Peyer's patch (tissue), 4 donors: ENCODE data around the gene SPDYE16. TPM values are rescaled to one million over a fixed set of nuclear protein-coding genes. Genes with fewer than 3 reads are reported as not detected.
"Not testable (repeated sequence)": the region's sequence is repeated elsewhere in the genome, so short reads cannot be mapped to it uniquely, and the experiment has no call there.

Experiments
- DNase-seq, 3 donors: peaks; one replicate each; pipeline ENCODE4 v3.0.0-alpha.2; 2017 to 2019
- H3K27ac ChIP-seq, 4 donors: fragments of 200-600 bp; sonication (generic); one replicate each; pipeline ENCODE4 v1.5.1; 2016 to 2019
- H3K27me3 ChIP-seq, 2 donors: fragments of 200-600 bp; sonication (generic); one replicate each; pipeline ENCODE4 v1.5.1; 2019
- H3K36me3 ChIP-seq, 3 donors: fragments of 200-600 bp; sonication (generic); one replicate each; pipeline ENCODE4 v1.5.1; 2016 to 2019
- H3K4me1 ChIP-seq, 4 donors: fragments of 200-600 bp; sonication (generic); one replicate each; pipeline ENCODE4 v1.5.1; 2016 to 2019
- H3K4me3 ChIP-seq, 4 donors: fragments of 200-600 bp; sonication (generic); 1 replicate in 3 of 4; 2 replicates in 1 of 4; pipeline ENCODE4 v1.5.1; 2016 to 2019; ENCODE audit warnings: mild to moderate bottlenecking in 1 of 4
- H3K9me3 ChIP-seq, 4 donors: fragments of 200-600 bp; sonication (generic); one replicate each; pipeline ENCODE4 v1.5.1; 2016 to 2019; ENCODE audit warnings: mild to moderate bottlenecking in 1 of 4
- CTCF ChIP-seq, 6 experiments: fragments of 450-650 bp in 4 of 6; fragments of 200-600 bp in 2 of 6; sonication (generic) in 1 of 6; IDR thresholded peaks; one replicate each; pipeline ENCODE4 v1.5.1; 2017 to 2019; ENCODE audit warnings: antibody characterized with exemption in 6 of 6, mild to moderate bottlenecking in 3 of 6, moderate library complexity in 1 of 6
- POLR2A ChIP-seq, 2 donors: fragments of 450-650 bp; IDR thresholded peaks; one replicate each; pipeline ENCODE4 v1.5.1; 2017; ENCODE audit warnings: antibody characterized with exemption in 2 of 2, mild to moderate bottlenecking in 2 of 2, moderate library complexity in 2 of 2
- total RNA-seq, 4 donors: library from RNA; depleted of rRNA; stranded (reverse); fragments of >200 nt; gene quantifications; one replicate each; pipeline ENCODE4 v1.1.0, GENCODE V29; 2016

The SPDYE16 gene
- total RNA-seq, 4 donors from 2014 or later, result 1.7 TPM; not detected in 3

DNA sequence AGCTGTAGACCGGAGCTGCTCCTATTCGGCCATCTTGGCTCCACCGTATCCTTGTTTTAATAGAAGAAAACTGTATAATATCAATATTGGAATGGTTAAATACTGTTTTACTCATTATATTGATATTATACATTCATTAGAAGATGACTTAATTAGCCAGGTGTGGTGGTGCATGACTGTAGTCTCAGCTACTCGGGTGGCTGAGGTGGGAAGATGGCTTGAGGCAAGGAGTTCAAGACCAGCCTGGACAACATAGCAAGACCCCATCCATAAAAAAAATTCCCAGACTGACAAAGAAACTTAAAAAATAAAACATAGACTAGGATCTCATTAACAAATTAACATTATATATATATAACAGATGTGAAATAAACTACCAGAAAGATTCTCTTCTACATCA lies 24.2 kb upstream of the SPDYE16 start:
- H3K36me3 ChIP-seq, H3K4me3 ChIP-seq, H3K9me3 ChIP-seq, DNase-seq, H3K27me3 ChIP-seq, H3K4me1 ChIP-seq, H3K27ac ChIP-seq: not testable (repeated sequence)

GRCh38 chr7:76565001-76565400 lies 21.9 kb upstream of the SPDYE16 start:
- not testable (repeated sequence) for H3K36me3 ChIP-seq, H3K27ac ChIP-seq, H3K27me3 ChIP-seq, H3K4me1 ChIP-seq, DNase-seq, H3K4me3 ChIP-seq, H3K9me3 ChIP-seq

DNA sequence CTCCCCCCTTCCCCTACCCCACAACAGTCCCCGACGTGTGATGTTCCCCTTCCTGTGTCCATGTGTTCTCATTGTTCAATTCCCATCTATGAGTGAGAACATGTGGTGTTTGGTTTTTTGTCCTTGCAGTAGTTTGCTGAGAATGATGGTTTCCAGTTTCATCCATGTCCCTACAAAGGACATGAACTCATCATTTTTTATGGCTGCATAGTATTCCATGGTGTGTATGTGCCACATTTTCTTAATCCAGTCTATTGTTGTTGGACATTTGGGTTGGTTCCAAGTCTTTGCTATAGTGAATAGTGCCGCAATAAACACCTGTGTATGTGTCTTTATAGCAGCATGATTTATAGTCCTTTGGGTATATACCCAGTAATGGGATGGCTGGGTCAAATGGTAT lies 18.2 kb upstream of the SPDYE16 start:
- H3K36me3 ChIP-seq, H3K4me3 ChIP-seq, H3K27me3 ChIP-seq, H3K4me1 ChIP-seq, H3K9me3 ChIP-seq, H3K27ac ChIP-seq, DNase-seq: not testable (repeated sequence)

GRCh38 chr7:76560157-76560556 lies 17.1 kb upstream of the SPDYE16 start:
- DNase-seq, H3K27ac ChIP-seq, H3K4me3 ChIP-seq, H3K4me1 ChIP-seq, H3K27me3 ChIP-seq, H3K9me3 ChIP-seq, H3K36me3 ChIP-seq: not testable (repeated sequence)

- not testable (repeated sequence) for H3K4me3 ChIP-seq, H3K36me3 ChIP-seq, DNase-seq, H3K4me1 ChIP-seq, H3K27ac ChIP-seq, H3K27me3 ChIP-seq, H3K9me3 ChIP-seq
Observed at GRCh38 chr7:76559685-76560084, 16.6 kb upstream of the SPDYE16 start.

DNA sequence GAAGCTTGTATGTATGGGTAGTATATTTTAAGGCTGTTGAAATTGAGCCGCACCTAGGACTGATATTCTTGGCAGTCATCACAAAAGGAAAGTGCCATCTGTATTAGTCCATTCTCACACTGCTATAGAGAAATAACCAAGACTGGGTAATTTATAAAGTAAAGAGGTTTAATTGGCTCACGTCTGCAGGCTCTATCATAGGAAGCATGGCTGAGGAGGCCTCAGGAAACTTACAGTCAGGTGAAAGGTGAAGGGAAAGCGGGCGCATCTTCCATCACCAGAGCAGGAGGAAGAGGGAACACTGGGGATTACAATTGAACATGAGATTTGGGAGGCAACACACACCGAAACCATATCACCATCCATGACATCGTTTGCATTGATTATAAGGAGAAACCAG lies 8.9 kb upstream of the SPDYE16 start:
- not testable (repeated sequence) for H3K9me3 ChIP-seq, H3K4me3 ChIP-seq, H3K27me3 ChIP-seq, H3K36me3 ChIP-seq, H3K4me1 ChIP-seq, DNase-seq, H3K27ac ChIP-seq

GRCh38 chr7:76549855-76550248 lies 6.8 kb upstream of the SPDYE16 start:
- not testable (repeated sequence) for H3K27me3 ChIP-seq, H3K9me3 ChIP-seq, H3K36me3 ChIP-seq, H3K4me1 ChIP-seq
- DNase-seq, result peak in 2 of 3 donors; percentile 16 to 46
- H3K27ac ChIP-seq, result peak overlapping the region; percentile 88 to 89 (median 88)
- peak overlapping the region; percentile 86 to 90 (median 88) for H3K4me3 ChIP-seq

GRCh38 chr7:76549025-76549854 lies 6.1 kb upstream of the SPDYE16 start:
- Histone ChIP-seq H3K27ac (peak overlapping the region; percentile 88 to 89 (median 88)), H3K4me3 (peak overlapping the region; percentile 86 to 90 (median 88))
- H3K9me3 ChIP-seq, H3K4me1 ChIP-seq, H3K27me3 ChIP-seq, H3K36me3 ChIP-seq: not testable (repeated sequence)
- peak in 3 of 6 experiments; percentile 17 to 28 (median 28) for TF ChIP-seq CTCF (IDR thresholded peaks at IDR 0.05)
- TF ChIP-seq POLR2A (IDR thresholded peaks at IDR 0.05), result peak; percentile 64 to 66
- peak; percentile 86 to 95 (median 88) for DNase-seq

GRCh38 chr7:76531643-76532042 lies 11.5 kb downstream of the SPDYE16 start:
- H3K27me3 ChIP-seq, H3K36me3 ChIP-seq, H3K4me1 ChIP-seq, H3K9me3 ChIP-seq, H3K27ac ChIP-seq, H3K4me3 ChIP-seq, DNase-seq: not testable (repeated sequence)

DNA sequence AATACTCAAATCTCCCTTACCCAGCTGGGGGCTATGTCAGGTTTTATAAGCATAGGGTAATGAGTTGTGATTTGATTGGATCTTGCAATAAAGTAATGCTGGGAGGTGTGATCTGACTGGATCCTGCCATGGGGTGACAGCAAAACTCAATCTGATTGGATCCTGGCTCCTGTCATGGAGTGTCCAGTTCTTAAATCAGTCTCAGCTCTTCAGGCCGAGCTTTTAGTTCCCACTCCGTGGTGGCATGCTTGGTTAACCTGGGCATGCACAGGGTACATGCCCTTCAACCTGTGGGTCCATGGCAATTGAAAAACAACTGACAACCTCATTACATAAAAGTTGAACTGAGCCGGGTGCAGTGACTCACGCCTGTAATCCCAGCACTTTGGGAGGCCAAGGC lies 16.9 kb downstream of the SPDYE16 start:
- H3K4me3 ChIP-seq, H3K27ac ChIP-seq, H3K9me3 ChIP-seq, H3K36me3 ChIP-seq, H3K27me3 ChIP-seq, DNase-seq, H3K4me1 ChIP-seq: not testable (repeated sequence)

DNA sequence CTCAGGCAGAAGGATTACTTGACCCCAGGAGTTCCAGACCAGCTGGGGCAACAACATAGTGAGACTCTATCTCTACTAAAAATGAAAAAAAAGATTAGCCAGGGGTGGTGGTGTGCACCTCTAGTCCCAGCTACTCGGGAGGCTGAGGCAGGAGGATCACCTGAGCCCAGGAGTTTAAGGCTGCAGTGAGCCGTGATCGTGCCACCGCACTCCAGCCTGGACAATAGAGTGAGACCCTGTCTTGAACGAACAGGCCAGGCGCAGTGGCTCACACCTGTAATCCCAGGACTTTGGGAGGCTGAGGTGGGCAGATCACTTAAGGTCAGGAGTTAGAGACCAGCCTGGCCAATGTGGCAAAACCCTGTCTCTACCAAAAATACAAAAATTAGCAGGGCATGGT lies 26.2 kb downstream of the SPDYE16 start:
- not testable (repeated sequence) for H3K9me3 ChIP-seq

More for the DNA sequence above, 26.2 kb downstream of the SPDYE16 start:
- not testable (repeated sequence) for H3K4me3 ChIP-seq, H3K27me3 ChIP-seq, H3K27ac ChIP-seq, DNase-seq, H3K36me3 ChIP-seq
- peaks cover 0 to 11% (median 1%) of the 10 kb centered on the region in 4 donors for H3K4me1 ChIP-seq
